Activated T-cell treated with anti-CD3 and anti-CD28 coated beads for 4 hours (primary cell): ENCODE results near the gene C1orf94.
"Not testable (repeated sequence)": the region's sequence is repeated elsewhere in the genome, so short reads cannot be mapped to it uniquely, and the experiment has no call there.

Experiments
- DNase-seq: peaks from one replicate; pipeline ENCODE4 v3.0.0-alpha.2; 2020

Gene C1orf94

DNA sequence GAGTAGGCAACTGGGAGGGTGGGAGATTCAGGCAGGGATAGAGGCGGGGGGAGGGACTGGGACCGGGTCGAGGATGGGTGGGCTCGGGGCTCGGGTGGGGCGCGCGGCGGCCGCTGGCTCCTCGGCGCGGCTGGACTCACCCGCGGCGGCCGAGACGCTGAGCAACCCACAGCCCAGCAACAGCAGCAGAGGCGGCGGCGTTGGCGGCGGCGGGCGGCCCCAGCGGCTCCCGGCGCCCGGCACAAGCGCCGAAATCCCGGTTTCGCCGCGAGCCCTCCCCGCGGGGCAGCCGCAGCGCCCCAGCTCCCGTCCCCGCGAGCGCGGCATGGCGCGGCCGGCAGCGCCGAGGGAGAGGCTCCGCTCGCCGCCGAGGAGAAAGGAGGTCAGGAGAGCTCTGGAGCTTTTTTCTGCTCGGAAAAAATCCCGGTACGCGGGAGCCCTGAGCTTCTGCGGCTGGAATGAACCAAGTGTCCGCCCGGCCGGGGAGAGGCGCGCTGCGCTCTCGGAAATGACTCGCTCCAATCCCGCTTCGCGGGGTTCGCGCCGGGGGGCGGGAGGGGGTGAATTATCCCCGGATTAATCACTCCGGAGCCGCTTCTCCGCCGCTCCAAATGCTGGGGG is 11.8 kb upstream of the C1orf94 start, which contains the start of gene CSMD2:
Gene CSMD2 (minus strand): TSS at position 460 of the 621 bp plus-strand sequence. CDS start 133 bp downstream, at position 327.
- DNase-seq = no peak

DNA sequence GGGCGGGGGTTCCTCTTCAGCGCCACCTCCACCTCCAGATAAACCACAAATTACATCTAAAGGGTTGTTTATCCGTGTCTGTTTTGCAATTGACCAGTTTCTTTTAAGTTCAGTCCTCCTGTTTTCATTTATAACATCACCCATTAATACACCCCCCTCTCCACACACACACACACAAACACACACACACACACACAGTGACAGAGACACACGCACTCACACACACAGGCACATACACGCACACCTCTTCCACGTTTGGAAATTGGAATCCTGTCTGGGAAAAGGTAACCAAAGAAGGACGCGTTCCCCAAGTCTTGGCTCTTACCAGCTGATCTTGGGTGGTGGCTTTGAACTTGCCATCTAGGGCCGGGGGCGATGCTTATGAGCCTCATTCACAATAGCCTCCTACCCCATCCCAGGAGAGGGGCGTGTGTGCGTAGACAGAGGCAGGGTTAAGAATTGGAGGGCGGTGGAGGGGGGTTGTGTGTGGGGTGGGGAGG is 11.2 kb upstream of the C1orf94 start:
- no peak for DNase-seq

DNA sequence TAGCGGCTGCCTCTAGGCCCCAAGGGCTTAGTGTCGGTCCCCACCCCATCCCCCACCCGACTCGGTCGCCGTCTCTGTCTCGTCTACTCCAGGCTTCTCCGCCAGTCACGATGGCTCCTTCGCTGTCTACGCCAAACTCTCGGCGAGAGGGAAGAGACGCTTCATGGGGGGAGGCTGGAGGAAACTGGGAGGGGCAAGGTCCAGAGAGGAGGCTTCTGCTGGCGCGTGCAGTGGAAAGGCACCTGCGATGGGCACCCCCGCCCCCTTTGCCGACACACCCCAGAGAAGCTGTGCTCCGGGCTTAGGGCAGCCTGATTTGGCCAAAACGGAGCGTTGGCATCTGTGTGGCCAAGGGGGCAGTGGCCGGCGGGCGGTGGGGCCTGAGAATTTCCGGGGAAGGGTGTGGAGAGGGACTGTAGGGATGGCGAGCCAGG is 10.5 kb upstream of the C1orf94 start:
- no peak for DNase-seq

DNA sequence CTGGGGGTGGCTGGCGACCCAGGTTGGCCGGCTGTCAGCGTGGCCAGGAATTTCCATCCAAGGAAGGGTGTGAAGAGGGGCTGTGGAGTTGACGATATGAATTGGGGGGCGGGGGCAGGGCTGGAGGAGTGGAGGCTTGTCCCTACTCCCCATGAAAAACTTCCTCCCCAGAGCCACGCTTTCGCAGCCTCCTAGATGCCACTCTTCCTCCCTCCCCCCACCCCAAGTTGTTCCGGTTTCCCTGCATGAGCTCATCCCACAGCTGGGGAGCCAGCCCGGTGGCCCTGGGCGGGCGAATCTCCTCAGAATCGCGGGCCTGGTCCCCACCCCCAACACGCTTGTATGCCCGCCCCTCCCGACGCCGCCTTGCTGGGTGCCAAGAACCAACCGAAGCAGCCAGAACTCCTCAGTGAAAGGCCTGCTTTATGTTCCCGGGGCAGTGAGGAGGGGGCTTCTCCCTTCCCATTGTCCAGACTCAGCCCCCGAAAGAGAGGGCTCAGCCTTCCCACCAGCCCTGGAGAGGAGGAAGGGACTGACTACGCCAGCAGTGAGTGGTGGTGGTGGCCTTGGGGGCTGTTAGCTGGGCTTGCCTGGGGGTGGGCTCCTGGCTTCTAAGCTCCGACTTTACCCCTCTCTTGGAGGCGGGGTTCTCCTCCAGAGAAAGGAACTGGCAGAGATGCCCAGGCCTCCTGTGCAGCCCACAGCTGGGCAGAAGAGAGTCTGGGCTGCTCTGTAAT is 9.9 kb upstream of the C1orf94 start:
- DNase-seq = no peak

DNA sequence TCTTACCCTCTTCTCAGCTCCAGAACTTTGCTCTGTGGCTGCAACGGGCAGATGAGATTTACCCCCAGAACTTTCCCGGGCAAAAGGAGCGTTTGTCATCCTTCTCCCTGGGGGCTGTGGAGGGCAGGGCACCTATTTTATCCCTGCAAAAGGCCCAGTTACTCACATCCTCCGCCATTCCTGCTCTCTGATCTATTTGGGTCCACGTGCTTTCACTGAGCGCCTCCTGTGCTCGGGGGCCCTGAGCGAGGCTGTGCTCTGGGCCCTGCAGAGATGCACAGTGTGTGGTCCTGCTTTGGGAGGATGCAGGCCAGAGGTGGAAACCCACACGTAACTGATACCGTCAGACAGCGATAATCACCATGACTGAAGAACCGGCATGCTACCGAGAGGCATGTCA is 9.3 kb upstream of the C1orf94 start:
- no peak for DNase-seq

DNA sequence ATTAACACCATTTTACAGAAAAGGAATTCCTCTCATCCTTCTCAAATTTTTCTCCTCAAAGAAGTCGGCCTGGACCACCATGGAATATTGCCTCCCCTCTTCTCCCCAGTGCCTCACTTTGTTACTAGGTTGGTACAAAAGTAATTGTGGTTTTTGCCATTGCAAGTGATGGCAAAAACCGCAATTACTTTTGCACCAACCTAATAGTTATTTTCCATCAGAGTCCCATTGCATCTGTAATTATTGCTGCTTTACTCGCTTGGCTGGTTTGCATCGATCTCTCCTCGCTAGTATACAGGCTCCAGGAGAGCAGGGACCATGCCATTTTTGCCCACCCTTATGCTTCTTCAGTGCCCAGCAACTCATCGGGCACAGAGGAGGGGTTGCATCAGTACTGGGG is 963 bp upstream of the C1orf94 start:
- DNase-seq = no peak

DNA sequence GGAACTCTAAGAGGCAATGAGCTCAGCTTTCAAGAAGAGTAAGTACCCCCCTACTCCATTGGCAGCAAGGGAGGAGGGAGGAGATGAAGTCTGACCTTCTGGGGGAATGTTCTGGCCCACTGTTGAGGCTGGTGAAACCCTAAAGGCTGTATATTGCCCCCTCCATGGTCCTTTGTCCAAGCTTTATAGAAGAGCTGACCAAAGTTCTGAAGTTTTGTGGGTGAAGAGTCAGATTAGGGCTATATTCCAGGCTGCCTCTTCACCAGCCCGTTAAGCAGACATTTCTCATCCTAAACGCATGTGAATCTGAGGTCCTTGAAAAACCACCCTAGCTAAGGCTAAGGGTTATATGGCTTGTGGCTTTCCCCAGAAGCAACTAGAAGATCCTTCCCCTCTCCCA is 1.4 kb downstream of the C1orf94 start:
- no peak for DNase-seq

DNA sequence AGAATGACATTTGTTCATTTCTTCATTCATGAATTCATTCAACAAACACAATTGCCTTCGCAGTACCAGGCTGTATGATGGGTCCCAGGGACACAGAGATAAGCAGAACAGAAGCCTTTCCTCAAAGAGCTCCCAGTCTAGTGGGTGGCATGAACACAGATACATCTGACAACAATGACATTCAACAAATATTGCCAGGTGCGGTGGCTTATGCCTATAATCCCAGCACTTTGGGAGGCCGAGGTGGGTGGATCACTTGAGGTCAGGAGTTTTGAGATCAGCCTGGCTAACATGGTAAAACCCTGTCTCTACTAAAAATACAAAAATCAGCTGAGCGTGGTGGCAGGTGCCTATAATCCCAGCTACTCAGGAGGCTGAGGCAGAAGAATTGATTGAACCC is 6.7 kb downstream of the C1orf94 start:
- not testable (repeated sequence) for DNase-seq

DNA sequence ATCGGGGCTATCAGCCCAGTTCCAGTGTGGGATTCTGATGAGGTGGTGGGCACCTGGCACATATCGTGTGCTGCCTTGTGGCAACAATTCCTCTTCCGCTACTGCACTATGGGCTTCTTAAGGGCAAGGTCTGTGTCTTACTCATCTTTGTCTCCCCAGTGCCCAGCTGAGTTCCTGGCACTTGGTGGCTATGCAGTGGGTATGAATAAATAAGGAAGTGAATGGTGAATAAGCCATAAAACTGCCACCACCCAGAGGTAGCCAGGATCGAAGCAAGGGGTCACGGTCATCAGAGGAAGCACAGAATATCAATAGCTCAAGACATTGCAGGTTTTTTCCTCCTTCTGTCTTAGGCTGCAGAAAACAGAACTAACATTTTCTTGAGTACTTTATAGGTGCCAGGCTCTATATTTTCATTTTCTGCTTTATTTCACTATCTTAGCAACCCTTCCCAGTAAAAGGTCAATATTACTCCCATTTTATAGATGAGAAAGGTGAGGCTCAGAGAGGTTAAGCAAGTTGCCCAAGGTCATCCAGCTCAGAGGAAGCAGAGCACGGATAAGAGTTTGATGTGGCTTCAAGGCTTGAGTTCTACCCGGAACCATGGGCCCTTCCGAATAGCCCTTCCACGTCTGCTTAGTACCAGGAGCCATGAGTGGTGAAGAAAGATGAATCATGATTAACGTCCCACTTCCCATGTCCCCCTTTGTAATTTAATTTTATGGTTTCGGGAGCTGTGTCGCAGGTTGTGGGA is 10.2 kb downstream of the C1orf94 start:
- DNase-seq = no peak

DNA sequence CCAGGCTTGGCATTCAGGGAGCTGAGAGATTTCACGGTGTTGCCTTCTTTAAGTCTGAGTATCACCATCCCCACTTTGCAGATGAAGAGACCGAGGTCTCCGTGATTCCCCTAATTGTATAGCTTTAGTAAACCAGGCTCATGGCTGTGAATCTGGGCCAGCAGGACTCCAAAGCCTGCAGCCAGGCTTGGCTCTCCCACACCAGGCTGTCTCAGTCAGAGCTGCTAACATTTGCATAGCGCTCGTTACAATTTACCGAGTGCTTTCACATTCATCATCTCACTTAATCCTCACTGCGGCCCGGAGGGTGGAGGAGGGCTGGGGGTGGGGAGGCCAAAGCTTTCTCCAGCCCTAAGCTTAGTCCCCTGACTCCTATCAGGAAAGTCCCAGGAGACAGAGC is 11.7 kb downstream of the C1orf94 start:
- DNase-seq = no peak

DNA sequence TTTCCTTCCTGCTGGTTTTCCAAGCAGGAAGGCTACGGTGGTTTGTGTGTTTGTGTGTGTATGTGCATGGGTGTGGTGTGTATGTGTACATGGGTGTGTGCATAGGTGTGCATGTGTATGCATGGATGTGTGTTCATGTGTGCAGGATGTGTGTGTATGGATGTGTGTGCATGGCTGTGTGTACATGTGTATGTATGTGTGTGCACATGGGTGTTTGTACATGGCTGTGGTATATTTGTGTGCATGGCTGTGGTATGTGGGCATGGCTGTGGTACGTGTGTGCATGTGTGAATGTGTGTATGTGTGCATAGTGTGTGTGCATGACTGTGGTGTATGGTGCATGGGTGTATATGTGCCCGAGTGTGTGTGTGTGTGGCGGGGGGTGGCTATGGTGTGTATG is 12.3 kb downstream of the C1orf94 start:
- DNase-seq = no peak

DNA sequence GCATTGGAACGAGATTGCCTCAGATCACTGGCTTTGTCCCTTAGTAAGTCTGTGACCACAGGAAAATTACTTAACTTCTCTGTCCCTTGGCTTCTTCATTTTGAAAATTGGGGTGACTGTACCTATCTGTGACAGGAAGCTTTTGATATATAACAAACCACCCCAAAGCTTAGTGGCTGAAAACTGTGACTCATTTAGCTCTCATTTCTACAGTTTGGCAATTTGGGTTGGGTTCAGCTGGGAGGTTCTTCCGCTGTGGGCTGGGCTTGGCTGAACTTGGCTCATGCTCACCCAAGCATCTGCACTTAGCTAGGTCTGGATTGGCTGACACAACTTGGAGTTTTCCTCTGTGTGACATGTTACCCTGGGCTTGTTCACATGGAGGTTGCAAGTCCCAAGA is 14.0 kb downstream of the C1orf94 start:
- no peak for DNase-seq

DNA sequence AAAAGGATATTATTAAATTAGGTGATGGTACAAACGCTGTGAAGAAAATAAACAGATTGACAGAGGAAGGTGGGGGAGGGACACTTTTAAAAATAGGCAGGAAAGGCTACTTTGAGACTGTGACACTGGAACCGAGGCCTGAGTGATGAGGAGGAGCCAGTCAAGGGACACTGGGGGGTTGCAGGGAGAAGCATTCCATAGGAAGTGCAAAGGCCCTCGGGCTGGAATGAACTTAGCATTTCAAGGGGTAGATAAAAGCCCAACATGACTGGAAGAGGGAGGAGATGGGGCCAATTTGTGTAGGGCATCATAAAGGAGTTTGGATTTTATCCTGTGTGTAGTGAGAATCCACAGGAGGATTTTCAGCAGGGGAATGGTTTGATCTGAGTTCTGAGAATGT is 15.9 kb downstream of the C1orf94 start:
- DNase-seq = no peak

DNA sequence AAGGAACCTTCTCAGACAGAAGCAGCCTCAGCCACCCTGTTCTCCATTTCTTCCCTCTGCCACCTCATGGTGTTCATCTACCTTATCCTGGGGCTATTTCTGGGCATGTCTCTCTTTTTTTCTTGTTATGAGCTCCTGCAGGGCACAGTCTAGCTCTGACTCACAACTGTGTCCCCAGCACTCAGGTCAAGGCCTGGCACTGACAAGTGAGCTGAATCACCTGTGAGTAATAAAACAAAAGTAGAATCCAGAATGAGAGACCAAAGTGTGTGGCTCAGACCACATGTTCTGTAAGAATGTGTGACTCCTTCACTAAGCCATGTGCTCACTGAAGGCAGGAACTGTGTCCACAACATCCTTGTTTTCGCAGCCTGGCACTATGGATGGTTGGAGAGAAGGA is 23.2 kb downstream of the C1orf94 start:
- DNase-seq = no peak

DNA sequence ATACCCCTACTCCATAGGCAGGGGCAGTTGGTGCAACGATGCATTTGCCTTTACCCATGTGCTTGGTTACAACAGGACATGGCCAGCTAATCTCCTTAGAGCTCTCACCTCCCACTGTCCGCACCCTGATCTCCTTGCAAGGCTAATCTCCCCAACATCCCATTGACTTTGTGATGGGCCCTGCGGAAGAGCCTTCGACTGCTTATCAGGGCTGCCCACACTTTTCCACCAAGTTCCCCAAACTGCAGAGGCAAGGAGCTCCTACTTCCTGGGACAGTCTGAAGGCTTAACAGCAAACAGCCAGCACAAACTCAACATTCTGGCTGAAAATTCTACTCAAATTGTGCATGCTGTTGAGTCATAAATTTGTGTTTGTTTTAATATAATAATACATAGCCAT is 36.0 kb downstream of the C1orf94 start:
- DNase-seq = no peak

DNA sequence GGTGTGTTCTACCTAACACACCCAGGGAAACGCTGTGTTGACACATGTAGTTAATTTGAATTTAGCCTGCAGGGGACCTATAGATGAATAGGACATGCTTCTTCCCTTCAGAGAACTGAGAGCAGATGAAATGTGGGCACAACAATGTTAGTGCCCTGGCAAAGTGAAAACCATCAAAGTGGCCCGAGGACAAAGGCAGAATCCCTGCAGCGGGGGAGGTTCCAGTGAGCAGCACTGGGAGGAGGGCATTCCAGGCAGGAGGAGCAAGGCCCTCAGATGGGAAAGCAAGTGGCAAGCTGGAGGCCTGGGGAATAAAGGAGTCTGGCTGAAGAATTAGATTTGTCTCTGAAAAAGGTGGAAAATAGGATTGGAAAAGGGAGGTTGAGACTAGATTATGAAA is 37.2 kb downstream of the C1orf94 start:
- DNase-seq = no peak

DNA sequence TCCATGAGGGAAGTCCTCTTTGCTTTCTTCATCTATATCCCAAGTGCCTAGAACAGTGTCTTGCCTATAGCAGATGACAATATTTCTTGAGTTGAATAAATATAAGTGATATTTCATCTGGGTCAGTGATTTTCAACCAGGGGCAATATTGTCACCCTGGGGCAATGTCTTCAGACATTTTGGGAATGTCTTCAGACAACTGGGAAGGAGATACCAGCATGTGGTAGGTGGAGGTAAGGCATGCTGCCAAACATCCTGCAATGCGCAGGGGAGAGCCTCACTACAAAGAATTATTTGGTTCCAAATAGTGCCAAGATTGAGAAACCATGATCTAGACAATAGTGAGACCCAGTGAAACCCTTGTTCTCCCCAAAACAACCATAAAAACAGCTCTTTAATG is 54.7 kb downstream of the C1orf94 start:
- no peak for DNase-seq

DNA sequence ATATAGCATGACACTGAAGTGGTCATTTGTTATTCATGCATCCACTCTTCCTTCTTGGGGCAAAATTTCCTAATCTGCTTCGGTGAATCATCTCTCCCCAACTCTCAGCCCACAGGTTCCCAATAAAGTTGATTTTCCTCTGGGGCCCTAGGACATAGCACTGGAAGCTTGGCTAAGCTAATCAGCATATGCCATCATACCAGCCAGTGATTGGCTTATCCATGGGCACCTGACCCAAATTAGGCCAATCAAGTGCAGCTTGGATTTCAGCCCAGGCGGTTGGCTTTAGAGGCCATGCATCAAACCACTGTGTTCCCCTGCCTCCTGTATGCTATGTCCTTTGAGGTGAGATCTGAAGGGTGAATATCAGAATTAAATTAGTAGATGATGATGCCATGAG is 58.9 kb downstream of the C1orf94 start:
- DNase-seq = no peak

DNA sequence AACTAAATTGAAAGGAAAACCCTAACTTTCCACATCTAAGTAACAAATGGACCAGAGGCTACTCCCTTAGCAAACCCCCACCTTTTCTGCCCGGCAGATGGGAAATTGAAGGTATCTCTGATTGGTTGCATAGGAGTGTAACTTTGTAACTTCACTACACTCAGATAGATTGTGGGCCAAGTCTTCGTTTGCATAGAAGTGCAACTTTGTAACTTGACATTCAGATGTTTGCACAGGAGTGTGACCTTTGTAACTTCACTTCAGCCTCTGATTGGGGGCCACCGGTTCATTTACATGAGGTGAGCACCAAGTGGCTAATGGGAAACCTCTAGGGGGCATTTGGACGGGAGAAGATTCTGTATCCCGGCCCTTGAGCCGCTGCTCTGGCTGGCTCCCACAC is 59.4 kb downstream of the C1orf94 start:
- DNase-seq = no peak

DNA sequence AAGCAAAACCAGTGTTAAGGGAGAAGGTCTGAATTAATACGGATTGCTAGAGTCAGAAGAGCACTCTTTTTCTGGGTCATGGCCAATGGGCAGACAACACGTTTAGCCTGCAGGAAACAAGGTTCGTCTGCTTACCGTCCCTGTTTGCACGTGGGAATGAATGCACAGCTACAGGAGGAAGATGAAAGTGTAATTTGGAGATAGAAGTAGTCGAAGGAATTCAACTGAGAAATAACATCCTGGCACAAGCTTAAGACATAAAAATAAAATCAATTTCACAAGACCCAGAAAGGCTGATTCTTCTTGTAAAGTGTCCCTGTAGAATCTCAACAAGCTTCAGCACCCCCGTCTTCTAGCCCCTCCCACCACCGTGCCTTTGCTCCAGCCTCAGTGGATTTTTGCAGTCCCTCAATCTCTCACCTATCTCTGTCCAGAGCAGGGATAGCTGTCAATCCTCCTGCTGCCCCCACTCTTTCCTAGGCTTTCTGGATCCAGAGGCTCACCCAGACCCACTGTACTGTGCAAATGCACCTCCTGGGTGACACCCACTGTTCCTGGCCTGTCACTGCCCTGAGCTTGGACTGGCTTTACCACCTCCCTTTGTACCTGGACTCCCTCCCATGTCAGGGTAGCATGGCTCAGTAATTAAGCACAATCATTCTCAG is 60.6 kb downstream of the C1orf94 start:
- no peak for DNase-seq

DNA sequence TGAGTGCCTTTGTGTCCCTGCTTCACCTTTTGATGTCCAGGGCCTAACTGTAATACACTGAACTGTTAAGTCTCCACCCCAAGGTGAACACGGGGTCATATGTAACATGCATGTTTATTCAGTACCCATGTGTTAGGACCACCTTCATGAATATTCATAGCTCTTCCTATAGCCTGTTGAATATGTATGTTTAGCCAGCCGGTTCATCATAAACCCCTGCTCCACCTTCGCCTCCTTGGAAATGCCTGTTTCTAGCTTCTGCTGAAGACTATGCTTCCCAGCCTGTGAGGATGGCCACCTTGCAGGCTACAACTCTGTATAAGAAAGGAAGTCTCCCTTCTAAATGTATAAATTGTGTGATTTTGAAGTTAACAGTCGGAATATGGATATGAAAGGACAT is 69.3 kb downstream of the C1orf94 start:
- DNase-seq = no peak

DNA sequence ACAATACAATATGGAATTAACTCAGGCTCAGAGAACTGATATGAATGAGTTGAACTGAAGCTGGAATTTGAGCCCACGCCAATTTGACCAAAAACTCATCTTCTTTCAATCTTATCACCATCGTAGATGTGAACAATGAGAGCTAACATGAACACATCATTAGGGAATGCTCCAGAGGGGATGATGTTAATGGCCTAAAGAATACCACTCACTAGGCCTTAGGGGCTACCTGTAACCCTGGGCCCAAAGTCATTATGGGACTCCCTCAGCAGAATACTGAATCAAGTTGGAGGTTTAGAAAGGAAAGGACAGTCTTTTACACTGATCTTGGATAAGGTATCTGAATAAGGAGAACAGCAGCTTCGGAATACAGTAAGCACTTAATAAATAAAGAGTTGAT is 73.6 kb downstream of the C1orf94 start:
- no peak for DNase-seq
